Esophagus squamous epithelium (tissue), 5 donors: ENCODE measurements around the gene CCNK. TPM values are rescaled to one million over a fixed set of nuclear protein-coding genes. Genes with fewer than 3 reads are reported as not detected.

Experiments used
- DNase-seq: peaks from one replicate; lab custom pipeline; 2025; lab: John Stamatoyannopoulos, UW
- H3K27ac ChIP-seq, 4 donors: fragments of 200-600 bp; sonication (generic); one replicate each; pipeline ENCODE4 v1.5.1; 2016 to 2019; ENCODE audit warnings: mild to moderate bottlenecking in 1 of 4
- H3K27me3 ChIP-seq, 4 donors: fragments of 200-600 bp; sonication (generic); 1 replicate in 3 of 4; 2 replicates in 1 of 4; pipeline versions ENCODE4 v1.5.1 to v1.6.0; 2017 to 2021; ENCODE audit warnings: antibody characterized with exemption in 1 of 4
- H3K36me3 ChIP-seq, 3 donors: fragments of 200-600 bp; sonication (generic); one replicate each; pipeline ENCODE4 v1.5.1; 2016 to 2019
- H3K4me1 ChIP-seq, 3 donors: fragments of 200-600 bp; sonication (generic); one replicate each; pipeline ENCODE4 v1.5.1; 2017 to 2019
- H3K4me3 ChIP-seq, 4 donors: fragments of 200-600 bp; sonication (generic); 1 replicate in 3 of 4; 2 replicates in 1 of 4; pipeline ENCODE4 v1.5.1; 2016 to 2019; ENCODE audit warnings: mild to moderate bottlenecking in 2 of 4, moderate library complexity in 1 of 4
- H3K9me3 ChIP-seq, 3 donors: fragments of 200-600 bp; sonication (generic); one replicate each; pipeline ENCODE4 v1.5.1; 2016 to 2019
- POLR2A ChIP-seq, 4 donors: fragments of 450-650 bp; IDR thresholded peaks; one replicate each; pipeline ENCODE4 v1.6.1; 2017; ENCODE audit warnings: antibody characterized with exemption in 4 of 4, mild to moderate bottlenecking in 4 of 4, moderate library complexity in 3 of 4
- WGBS, 2 donors: methylation state at CpG; one replicate each; pipeline ENCODE4 v1.1.5; 2018; 5-methylcytosine and 5-hydroxymethylcytosine counted together
- intact Hi-C: fragments of 100-400 bp; cut with DNase I; formaldehyde crosslinking; loops from one replicate; pipeline ENCODE4 v1.15.0; 2022
- total RNA-seq, 4 donors: library from RNA; depleted of rRNA; stranded (reverse); fragments of >200 nt; gene quantifications; one replicate each; pipeline ENCODE4 v1.1.0, GENCODE V29; 2016
- TF ChIP-seq, protein P1 (sequence below), 6 experiments: fragments of 450-650 bp in 4 of 6; fragments of 200-600 bp in 2 of 6; sonication (generic) in 2 of 6; IDR thresholded peaks; one replicate each; pipeline ENCODE4 v1.5.1; 2016 to 2019; ENCODE audit warnings: antibody characterized with exemption in 6 of 6, mild to moderate bottlenecking in 4 of 6, moderate library complexity in 4 of 6
- donor health status: DM: yes; HTN: yes; CAD: no.

Gene CCNK
- total RNA-seq, 4 donors from 2014 or later, result 13.4 to 39.9 (median 29.5) TPM

GRCh38 chr14:99532310-99532709 is 51.1 kb downstream of the CCNK start:
- peak overlapping the region in 3 of 4 donors; percentile 58 to 64 (median 62) for H3K27ac ChIP-seq
- peaks cover 0 to 61% (median 19%) of the 10 kb centered on the region in 3 donors for H3K4me1 ChIP-seq
- H3K27me3 ChIP-seq, result no peaks in the 10 kb centered on the region
- WGBS, 2 donors, result 53 to 84% methylated on average over 3 to 4 of the region's 5 CpGs
- DNase-seq, result no peak
- no peaks in the 10 kb centered on the region for H3K9me3 ChIP-seq
- intact Hi-C loops, result no loop called here
- peaks cover 0 to 34% (median 0%) of the 10 kb centered on the region in 3 donors for H3K36me3 ChIP-seq
- H3K4me3 ChIP-seq, result no peak overlapping the region
- TF ChIP-seq, protein P1, sequence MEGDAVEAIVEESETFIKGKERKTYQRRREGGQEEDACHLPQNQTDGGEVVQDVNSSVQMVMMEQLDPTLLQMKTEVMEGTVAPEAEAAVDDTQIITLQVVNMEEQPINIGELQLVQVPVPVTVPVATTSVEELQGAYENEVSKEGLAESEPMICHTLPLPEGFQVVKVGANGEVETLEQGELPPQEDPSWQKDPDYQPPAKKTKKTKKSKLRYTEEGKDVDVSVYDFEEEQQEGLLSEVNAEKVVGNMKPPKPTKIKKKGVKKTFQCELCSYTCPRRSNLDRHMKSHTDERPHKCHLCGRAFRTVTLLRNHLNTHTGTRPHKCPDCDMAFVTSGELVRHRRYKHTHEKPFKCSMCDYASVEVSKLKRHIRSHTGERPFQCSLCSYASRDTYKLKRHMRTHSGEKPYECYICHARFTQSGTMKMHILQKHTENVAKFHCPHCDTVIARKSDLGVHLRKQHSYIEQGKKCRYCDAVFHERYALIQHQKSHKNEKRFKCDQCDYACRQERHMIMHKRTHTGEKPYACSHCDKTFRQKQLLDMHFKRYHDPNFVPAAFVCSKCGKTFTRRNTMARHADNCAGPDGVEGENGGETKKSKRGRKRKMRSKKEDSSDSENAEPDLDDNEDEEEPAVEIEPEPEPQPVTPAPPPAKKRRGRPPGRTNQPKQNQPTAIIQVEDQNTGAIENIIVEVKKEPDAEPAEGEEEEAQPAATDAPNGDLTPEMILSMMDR (IDR thresholded peaks at IDR 0.05), result no peak
- TF ChIP-seq POLR2A (IDR thresholded peaks at IDR 0.05), result no peak

- WGBS, 2 donors, result 69 to 77% methylated on average over 3 to 4 of the region's 6 CpGs
- no peaks in the 10 kb centered on the region for H3K9me3 ChIP-seq
- peak overlapping the region in 2 of 4 donors; percentile 48 to 69 for H3K27ac ChIP-seq
- H3K27me3 ChIP-seq, result no peaks in the 10 kb centered on the region
- intact Hi-C loops, result no loop called here
- peaks cover 0 to 29% (median 0%) of the 10 kb centered on the region in 3 donors for H3K36me3 ChIP-seq
- DNase-seq, result no peak
- H3K4me3 ChIP-seq, result no peak overlapping the region
- TF ChIP-seq, protein P1 (IDR thresholded peaks at IDR 0.05), result no peak
- no peak for TF ChIP-seq POLR2A (IDR thresholded peaks at IDR 0.05)
- peaks cover 0 to 80% (median 19%) of the 10 kb centered on the region in 3 donors for H3K4me1 ChIP-seq
Measured at GRCh38 chr14:99534333-99534732, 53.1 kb downstream of the CCNK start.

DNA sequence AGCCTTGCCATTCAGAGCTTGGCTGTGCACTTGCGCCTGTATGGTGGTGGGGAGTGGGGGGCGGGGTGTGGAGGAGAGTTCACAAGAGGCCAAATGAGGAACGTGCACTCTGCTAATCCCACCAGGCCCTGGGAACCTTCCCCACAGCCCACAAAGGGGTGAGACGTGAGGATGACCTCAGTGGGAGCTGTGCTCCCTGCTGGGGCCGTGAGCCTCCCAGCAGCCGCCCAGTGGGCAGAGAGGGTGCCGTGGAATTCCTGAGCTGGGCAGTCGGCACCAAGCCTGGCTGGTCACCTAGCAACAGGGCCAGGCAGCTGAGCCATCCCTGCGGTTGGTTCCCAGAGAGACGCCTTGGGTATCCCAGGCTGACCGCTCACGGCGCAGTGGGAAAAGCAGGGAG is 53.7 kb downstream of the CCNK start:
- 100% methylated on average over 1 of the region's 13 CpGs; no CpG with 5 or more reads in 1 of the 2 donors for whole genome bisulfite sequencing, 2 donors
- H3K36me3 ChIP-seq, result peaks cover 0 to 29% (median 0%) of the 10 kb centered on the region in 3 donors
- TF ChIP-seq, protein P1 (IDR thresholded peaks at IDR 0.05), result no peak
- TF ChIP-seq POLR2A (IDR thresholded peaks at IDR 0.05), result no peak
- H3K27ac ChIP-seq, result peak overlapping the region in 2 of 4 donors; percentile 48 to 69
- peaks cover 0 to 83% (median 19%) of the 10 kb centered on the region in 3 donors for H3K4me1 ChIP-seq
- H3K27me3 ChIP-seq, result no peaks in the 10 kb centered on the region
- no peak overlapping the region for H3K4me3 ChIP-seq
- DNase-seq, result no peak
- intact Hi-C loops, result no loop called here
- no peaks in the 10 kb centered on the region for H3K9me3 ChIP-seq

- peaks cover 0 to 29% (median 0%) of the 10 kb centered on the region in 3 donors for H3K36me3 ChIP-seq
- H3K4me1 ChIP-seq, result peaks cover 0 to 83% (median 23%) of the 10 kb centered on the region in 3 donors
- no peak for TF ChIP-seq POLR2A (IDR thresholded peaks at IDR 0.05)
- TF ChIP-seq, protein P1 (IDR thresholded peaks at IDR 0.05), result no peak
- DNase-seq, result no peak
- WGBS, 2 donors, result 63% methylated on average over 4 of the region's 8 CpGs; no CpG with 5 or more reads in 1 of the 2 donors
- H3K27ac ChIP-seq, result peak overlapping the region in 3 of 4 donors; percentile 39 to 69 (median 48)
- H3K4me3 ChIP-seq, result no peak overlapping the region
- H3K27me3 ChIP-seq, result no peaks in the 10 kb centered on the region
- intact Hi-C loops, result no loop called here
- no peaks in the 10 kb centered on the region for H3K9me3 ChIP-seq
Measured at GRCh38 chr14:99535448-99535847, 54.2 kb downstream of the CCNK start.

- Histone ChIP-seq H3K27ac (peak overlapping the region in 3 of 4 donors; percentile 39 to 69 (median 48)), H3K27me3 (no peaks in the 10 kb centered on the region), H3K4me3 (no peak overlapping the region), H3K9me3 (no peaks in the 10 kb centered on the region), H3K4me1 (peaks cover 3 to 83% (median 27%) of the 10 kb centered on the region in 3 donors), H3K36me3 (peaks cover 0 to 29% (median 0%) of the 10 kb centered on the region in 3 donors)
- no peak for TF ChIP-seq POLR2A (IDR thresholded peaks at IDR 0.05)
- TF ChIP-seq, protein P1 (IDR thresholded peaks at IDR 0.05), result no peak
- WGBS, 2 donors, result 78 to 95% methylated on average over 6 to 8 of the region's 24 CpGs
- no peak for DNase-seq
- intact Hi-C loops, result no loop called here
Measured at GRCh38 chr14:99535908-99536778, 54.9 kb downstream of the CCNK start.
